C4-2B (cell line): Measurements from ENCODE around the gene CDK5.

Experiments
- ZFX ChIP-seq: fragments of 450-650 bp; IDR thresholded peaks from 2 replicates; pipeline ENCODE4 v1.6.1; 2017
- TF ChIP-seq, protein P1 (sequence below): fragments of 450-650 bp; conservative IDR thresholded peaks from 2 replicates; pipeline ENCODE4 v1.5.1; 2017; ENCODE audit warnings: mild to moderate bottlenecking

DNA sequence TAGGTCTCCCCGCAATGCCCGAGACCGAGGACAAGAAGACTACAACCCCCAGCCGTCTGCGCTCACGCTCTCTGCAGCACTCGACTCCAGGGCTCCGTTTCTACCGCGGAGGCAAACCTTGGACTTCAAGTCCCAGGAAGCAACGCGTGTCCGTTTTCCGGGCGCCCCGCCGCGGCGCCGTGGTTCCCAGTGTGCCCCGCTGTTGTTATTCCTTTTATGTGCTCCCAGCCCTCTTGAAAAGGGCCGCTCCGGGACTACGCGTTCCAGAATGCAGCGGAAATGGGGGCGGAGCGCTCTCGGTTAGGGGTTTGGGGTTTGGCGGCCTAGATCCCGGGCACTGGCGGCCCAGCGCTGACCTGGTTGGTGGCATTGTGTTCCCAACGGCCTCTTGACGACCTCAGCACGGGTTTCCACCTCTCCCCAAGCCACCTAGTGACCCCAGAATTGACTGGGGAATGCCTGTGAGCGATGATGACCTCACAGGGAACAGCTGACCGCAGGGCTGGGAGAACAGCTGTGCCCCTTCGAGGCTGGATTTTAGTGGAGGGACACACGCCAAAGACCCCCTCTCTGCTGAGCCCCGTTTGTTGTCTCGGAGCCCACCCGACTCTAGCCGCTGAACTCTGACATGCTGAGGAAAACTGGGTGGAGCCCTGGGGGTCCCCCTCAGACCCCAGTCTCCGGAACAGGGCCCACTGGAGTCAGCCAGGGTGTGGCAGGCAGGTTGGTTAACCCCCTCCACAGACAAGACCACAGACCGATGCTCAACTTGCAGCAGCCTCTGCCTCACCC, 488 bp upstream of the CDK5 start:
- TF ChIP-seq, protein P1, sequence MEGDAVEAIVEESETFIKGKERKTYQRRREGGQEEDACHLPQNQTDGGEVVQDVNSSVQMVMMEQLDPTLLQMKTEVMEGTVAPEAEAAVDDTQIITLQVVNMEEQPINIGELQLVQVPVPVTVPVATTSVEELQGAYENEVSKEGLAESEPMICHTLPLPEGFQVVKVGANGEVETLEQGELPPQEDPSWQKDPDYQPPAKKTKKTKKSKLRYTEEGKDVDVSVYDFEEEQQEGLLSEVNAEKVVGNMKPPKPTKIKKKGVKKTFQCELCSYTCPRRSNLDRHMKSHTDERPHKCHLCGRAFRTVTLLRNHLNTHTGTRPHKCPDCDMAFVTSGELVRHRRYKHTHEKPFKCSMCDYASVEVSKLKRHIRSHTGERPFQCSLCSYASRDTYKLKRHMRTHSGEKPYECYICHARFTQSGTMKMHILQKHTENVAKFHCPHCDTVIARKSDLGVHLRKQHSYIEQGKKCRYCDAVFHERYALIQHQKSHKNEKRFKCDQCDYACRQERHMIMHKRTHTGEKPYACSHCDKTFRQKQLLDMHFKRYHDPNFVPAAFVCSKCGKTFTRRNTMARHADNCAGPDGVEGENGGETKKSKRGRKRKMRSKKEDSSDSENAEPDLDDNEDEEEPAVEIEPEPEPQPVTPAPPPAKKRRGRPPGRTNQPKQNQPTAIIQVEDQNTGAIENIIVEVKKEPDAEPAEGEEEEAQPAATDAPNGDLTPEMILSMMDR, result no peak
- peak; percentile 46; the same call in 1 of the 2 replicates for TF ChIP-seq ZFX
